Esophagus muscularis mucosa (tissue), 4 donors: Measurements from ENCODE around the gene KCNQ1. TPM values are rescaled to one million over a fixed set of nuclear protein-coding genes. Genes with fewer than 3 reads are reported as not detected.

Experiments used
- DNase-seq: peaks from one replicate; pipeline ENCODE4 v3.0.0-alpha.2; 2017; ENCODE audit errors: extremely low spot score
- H3K27ac ChIP-seq, 4 donors: fragments of 200-600 bp; sonication (generic); replicated peaks in 1 of 4; 1 replicate in 3 of 4; 2 replicates in 1 of 4; pipeline ENCODE4 v1.5.1; 2016 to 2019; ENCODE audit warnings: mild to moderate bottlenecking in 1 of 4
- H3K27me3 ChIP-seq, 4 donors: fragments of 200-600 bp; sonication (generic); one replicate each; pipeline versions ENCODE4 v1.5.1 to v1.6.0; 2016 to 2019
- H3K36me3 ChIP-seq, 4 donors: fragments of 200-600 bp; sonication (generic); one replicate each; pipeline ENCODE4 v1.5.1; 2016 to 2019
- H3K4me1 ChIP-seq, 4 donors: fragments of 200-600 bp; sonication (generic); one replicate each; pipeline ENCODE4 v1.5.1; 2016 to 2019
- H3K4me3 ChIP-seq, 4 donors: fragments of 200-600 bp; sonication (generic); 1 replicate in 2 of 4; 2 replicates in 2 of 4; pipeline ENCODE4 v1.5.1; 2016 to 2019; ENCODE audit warnings: mild to moderate bottlenecking in 4 of 4, moderate library complexity in 1 of 4
- H3K9me3 ChIP-seq, 4 donors: fragments of 200-600 bp; sonication (generic); 1 replicate in 3 of 4; 2 replicates in 1 of 4; pipeline ENCODE4 v1.5.1; 2016 to 2019
- EP300 ChIP-seq: sonication (generic); formaldehyde crosslinking; IDR thresholded peaks from one replicate; pipeline ENCODE4 v1.6.1; 2017; ENCODE audit warnings: antibody characterized with exemption
- POLR2A ChIP-seq: fragments of 450-650 bp; IDR thresholded peaks from one replicate; pipeline ENCODE4 v1.6.1; 2017; ENCODE audit warnings: antibody characterized with exemption, moderate library complexity, mild to moderate bottlenecking, low read depth
- POLR2AphosphoS5 ChIP-seq, 2 donors: sonication (generic); formaldehyde crosslinking; IDR thresholded peaks; one replicate each; pipeline ENCODE4 v1.6.1; 2017; ENCODE audit warnings: antibody characterized with exemption in 2 of 2
- WGBS: methylation state at CpG from one replicate; pipeline ENCODE4 v1.1.5; 2018; 5-methylcytosine and 5-hydroxymethylcytosine counted together
- intact Hi-C: fragments of 100-400 bp; cut with DNase I; formaldehyde crosslinking; loops from one replicate; pipeline ENCODE4 v1.15.1; 2023
- total RNA-seq, 4 donors: library from RNA; depleted of rRNA; stranded (reverse); fragments of >200 nt; gene quantifications; one replicate each; pipeline versions ENCODE4 v1.1.0 to v1.2.1, GENCODE V29; 2016
- TF ChIP-seq, protein P1 (sequence below), 3 experiments: fragments of 200-600 bp in 2 of 3; fragments of 450-650 bp in 1 of 3; sonication (generic) in 2 of 3; IDR thresholded peaks; one replicate each; pipeline ENCODE4 v1.5.1; 2017 to 2019; ENCODE audit warnings: antibody characterized with exemption in 3 of 3, mild to moderate bottlenecking in 2 of 3, moderate library complexity in 1 of 3

KCNQ1 gene
- total RNA-seq, 4 donors from 2014 or later, result 2.1 to 5.9 (median 4.3) TPM

- Histone ChIP-seq H3K36me3 (peaks cover 0 to 12% (median 0%) of the 10 kb centered on the region in 4 donors), H3K27ac (peak within 1 kb of the TSS; percentile 91 to 96 (median 94)), H3K9me3 (no peaks in the 10 kb centered on the region), H3K4me3 (peak within 1 kb of the TSS; percentile 93 to 97 (median 95)), H3K4me1 (peaks cover 34 to 76% (median 58%) of the 10 kb centered on the region in 4 donors), H3K27me3 (no peaks in the 10 kb centered on the region)
- intact Hi-C loops, result loop anchor here (2.0 to 5.0 kb wide), 2 partner anchors 107 to 458 kb away; no protein-coding TSS in a partner anchor
- DNase-seq, result peak; percentile 98
- TF ChIP-seq, protein P1, sequence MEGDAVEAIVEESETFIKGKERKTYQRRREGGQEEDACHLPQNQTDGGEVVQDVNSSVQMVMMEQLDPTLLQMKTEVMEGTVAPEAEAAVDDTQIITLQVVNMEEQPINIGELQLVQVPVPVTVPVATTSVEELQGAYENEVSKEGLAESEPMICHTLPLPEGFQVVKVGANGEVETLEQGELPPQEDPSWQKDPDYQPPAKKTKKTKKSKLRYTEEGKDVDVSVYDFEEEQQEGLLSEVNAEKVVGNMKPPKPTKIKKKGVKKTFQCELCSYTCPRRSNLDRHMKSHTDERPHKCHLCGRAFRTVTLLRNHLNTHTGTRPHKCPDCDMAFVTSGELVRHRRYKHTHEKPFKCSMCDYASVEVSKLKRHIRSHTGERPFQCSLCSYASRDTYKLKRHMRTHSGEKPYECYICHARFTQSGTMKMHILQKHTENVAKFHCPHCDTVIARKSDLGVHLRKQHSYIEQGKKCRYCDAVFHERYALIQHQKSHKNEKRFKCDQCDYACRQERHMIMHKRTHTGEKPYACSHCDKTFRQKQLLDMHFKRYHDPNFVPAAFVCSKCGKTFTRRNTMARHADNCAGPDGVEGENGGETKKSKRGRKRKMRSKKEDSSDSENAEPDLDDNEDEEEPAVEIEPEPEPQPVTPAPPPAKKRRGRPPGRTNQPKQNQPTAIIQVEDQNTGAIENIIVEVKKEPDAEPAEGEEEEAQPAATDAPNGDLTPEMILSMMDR (IDR thresholded peaks at IDR 0.05), result no peak
- TF ChIP-seq EP300, result no peak
- peak; percentile 80 for TF ChIP-seq POLR2A
- peak; percentile 94 to 99 for TF ChIP-seq POLR2AphosphoS5 (IDR thresholded peaks at IDR 0.05)
- 0% methylated on average over 12 of the region's 61 CpGs for WGBS
Measured at GRCh38 chr11:2885678-2886081, 440.9 kb downstream of the KCNQ1 start, which contains the start of gene CDKN1C. CDKN1C (minus strand) TSS chr11:2885775; CDS start chr11:2885456, 319 bp downstream.

GRCh38 chr11:2886191-2886894, 441.5 kb downstream of the KCNQ1 start:
- intact Hi-C loops, result loop anchor here (5.0 kb wide), 1 partner anchor 459 kb away; no protein-coding TSS in a partner anchor

DNA sequence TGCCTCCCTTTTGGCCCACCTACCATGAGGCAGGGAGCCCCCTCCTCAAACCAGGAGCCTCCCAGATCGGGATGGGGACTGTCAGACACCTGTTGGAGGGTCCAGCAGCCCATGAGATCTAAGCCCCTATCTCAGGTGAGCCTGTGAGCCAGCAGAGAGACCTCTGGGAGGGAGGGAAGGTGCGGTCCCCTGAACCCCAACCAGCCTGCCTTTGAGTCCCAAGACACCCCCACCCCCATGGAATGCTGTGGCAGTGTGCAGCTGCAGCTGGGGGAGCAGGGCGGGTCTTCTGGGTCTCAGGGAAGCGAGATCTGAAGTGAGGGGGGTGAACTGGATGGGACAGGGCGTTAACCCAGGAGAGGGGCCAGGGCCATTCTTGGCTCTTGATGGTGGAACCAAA, 442.1 kb downstream of the KCNQ1 start:
- H3K4me1 ChIP-seq, result peaks cover 45 to 76% (median 62%) of the 10 kb centered on the region in 4 donors
- H3K27me3 ChIP-seq, result no peaks in the 10 kb centered on the region
- TF ChIP-seq POLR2A (no peak), POLR2AphosphoS5 (IDR thresholded peaks at IDR 0.05) (no peak), EP300 (no peak)
- H3K4me3 ChIP-seq, result no peak overlapping the region
- WGBS, result 95% methylated on average over 3 of the region's 5 CpGs
- no peak for DNase-seq
- H3K36me3 ChIP-seq, result peaks cover 0 to 8% (median 0%) of the 10 kb centered on the region in 4 donors
- intact Hi-C loops, result loop anchor here (5.0 kb wide), 1 partner anchor 460 kb away; no protein-coding TSS in a partner anchor
- H3K9me3 ChIP-seq, result no peaks in the 10 kb centered on the region
- peak overlapping the region; percentile 91 to 94 (median 91) for H3K27ac ChIP-seq

More at GRCh38 chr11:2886191-2886894, 441.5 kb downstream of the KCNQ1 start:
- Histone ChIP-seq H3K4me3 (peak overlapping the region; percentile 93 to 97 (median 95)), H3K4me1 (peaks cover 40 to 76% (median 62%) of the 10 kb centered on the region in 4 donors), H3K9me3 (no peaks in the 10 kb centered on the region), H3K36me3 (peaks cover 0 to 8% (median 0%) of the 10 kb centered on the region in 4 donors), H3K27ac (peak overlapping the region; percentile 91 to 94 (median 91)), H3K27me3 (no peaks in the 10 kb centered on the region)
- 16% methylated on average over 9 of the region's 49 CpGs for WGBS
- no peak for TF ChIP-seq EP300
- TF ChIP-seq, protein P1 (IDR thresholded peaks at IDR 0.05), result peak; percentile 24 to 34 (median 27)
- no peak for DNase-seq

DNA sequence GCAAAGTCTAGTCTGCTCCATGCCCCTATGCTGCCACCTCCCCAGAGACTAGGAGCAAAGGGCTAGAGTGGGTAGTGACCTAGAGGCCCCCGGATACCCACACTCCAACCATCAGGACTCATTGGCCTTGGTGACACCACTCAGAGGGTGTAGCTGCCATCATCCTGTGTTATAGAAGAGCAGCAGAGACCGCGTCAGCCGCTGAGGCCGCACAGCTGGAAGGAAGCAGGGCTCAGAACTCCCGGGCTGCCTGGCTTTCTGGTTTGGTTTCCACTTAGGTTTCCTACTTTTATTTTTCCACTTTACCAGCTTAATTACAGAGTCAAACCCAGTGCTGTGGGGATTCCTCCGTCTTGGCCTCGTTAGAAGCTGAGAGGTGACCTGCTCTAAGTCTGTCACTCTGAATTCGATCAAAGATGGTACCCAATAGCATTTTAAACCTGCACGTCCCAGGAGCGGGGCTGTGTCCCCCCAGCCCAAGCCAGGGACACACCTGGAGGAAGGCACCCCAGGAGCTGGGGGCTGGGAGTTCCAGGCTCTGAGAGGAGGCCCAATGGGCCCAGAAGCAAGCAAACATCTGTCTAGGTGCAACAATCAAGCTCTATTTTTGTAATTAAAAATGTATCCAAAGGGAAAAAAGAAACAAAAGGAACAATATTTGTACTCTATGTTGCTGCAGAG, 442.8 kb downstream of the KCNQ1 start:
- peaks cover 0 to 5% (median 0%) of the 10 kb centered on the region in 4 donors for H3K36me3 ChIP-seq
- no peak for DNase-seq
- H3K4me1 ChIP-seq, result peaks cover 49 to 76% (median 62%) of the 10 kb centered on the region in 4 donors
- no peak for TF ChIP-seq POLR2AphosphoS5 (IDR thresholded peaks at IDR 0.05)
- TF ChIP-seq POLR2A, result no peak
- TF ChIP-seq EP300, result no peak
- TF ChIP-seq, protein P1 (IDR thresholded peaks at IDR 0.05), result no peak
- no peak overlapping the region for H3K4me3 ChIP-seq
- peak overlapping the region; percentile 91 to 94 (median 91) for H3K27ac ChIP-seq
- intact Hi-C loops, result loop anchor here (1.0 to 5.0 kb wide), 2 partner anchors 355 to 460 kb away; no protein-coding TSS in a partner anchor
- H3K9me3 ChIP-seq, result no peaks in the 10 kb centered on the region
- 76% methylated on average over 11 of the region's 11 CpGs for WGBS
- no peaks in the 10 kb centered on the region for H3K27me3 ChIP-seq
